Measurements from ENCODE around the gene SPINK6. TPM values are rescaled to one million over a fixed set of nuclear protein-coding genes. Genes with fewer than 3 reads are reported as not detected.

Gene SPINK6
- total and polyA plus RNA-seq, 2 donors, result not detected

DNA sequence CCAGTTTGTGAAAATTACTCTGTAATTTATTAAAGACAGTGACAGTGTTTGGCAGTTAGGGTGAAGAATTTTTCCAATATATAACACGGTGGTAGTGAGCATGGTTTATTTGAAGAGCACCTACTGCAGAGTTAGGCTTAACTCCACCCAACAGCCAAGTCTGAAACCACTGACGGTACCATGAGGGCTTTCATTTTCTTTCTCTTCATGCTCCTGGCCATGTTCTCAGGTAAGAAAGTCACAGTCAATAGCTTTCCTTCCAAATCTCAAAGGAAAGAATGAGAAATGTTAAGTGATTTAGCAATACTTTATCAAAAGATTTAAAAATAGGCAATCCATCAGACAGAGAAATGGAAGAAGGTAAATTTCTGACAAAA lies 35.6 kb downstream of the SPINK6 start, which contains the start of gene MARCOL:
Gene MARCOL (plus strand): TSS at position 108 of the 377 bp plus-strand sequence. CDS start 73 bp downstream, at position 181.
- WGBS, result 24% methylated on average over 2 of the region's 2 CpGs
- no peak for DNase-seq (ENCODE audit: extremely low spot score)
- Histone ChIP-seq H3K36me3 (ENCODE audit: insufficient read depth) (no peaks in the 10 kb centered on the region), H3K4me1 (ENCODE audit: insufficient read depth) (no peaks in the 10 kb centered on the region), H3K27ac (ENCODE audit: low read depth) (no peak within 1 kb of the TSS), H3K4me3 (ENCODE audit: low read depth, low read length) (no peak within 1 kb of the TSS)

DNA sequence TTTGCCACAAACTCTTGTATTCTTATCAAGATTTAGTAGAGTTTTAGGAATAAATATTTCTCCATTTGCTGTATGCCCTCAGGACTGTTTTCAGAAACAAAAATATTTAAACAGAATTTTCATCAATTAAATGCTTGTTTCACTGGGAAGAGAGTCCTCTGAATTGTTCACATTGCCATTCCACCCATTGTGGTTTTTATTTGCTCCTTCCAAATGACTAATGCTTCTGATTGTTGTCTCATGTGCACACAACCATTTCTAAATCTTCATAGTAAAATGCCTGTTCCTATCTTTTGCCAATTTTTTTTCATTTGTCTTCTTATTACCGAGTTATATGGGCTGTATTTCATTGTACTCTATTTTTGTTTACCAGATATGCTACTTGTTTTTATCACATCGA lies 46.1 kb downstream of the SPINK6 start:
- WGBS, result 77% methylated on average over 2 of the region's 2 CpGs
- H3K4me1 ChIP-seq (ENCODE audit: insufficient read depth), result no peaks in the 10 kb centered on the region
- no peak overlapping the region for H3K4me3 ChIP-seq (ENCODE audit: low read depth, low read length)
- DNase-seq (ENCODE audit: extremely low spot score), result no peak
- H3K36me3 ChIP-seq (ENCODE audit: insufficient read depth), result no peaks in the 10 kb centered on the region
- no peak overlapping the region for H3K27ac ChIP-seq (ENCODE audit: low read depth)

GRCh38 chr5:148255456-148255855 lies 52.6 kb downstream of the SPINK6 start:
- Histone ChIP-seq H3K27ac (ENCODE audit: low read depth) (no peak overlapping the region), H3K36me3 (ENCODE audit: insufficient read depth) (no peaks in the 10 kb centered on the region), H3K4me3 (ENCODE audit: low read depth, low read length) (no peak overlapping the region), H3K4me1 (ENCODE audit: insufficient read depth) (no peaks in the 10 kb centered on the region)
- DNase-seq (ENCODE audit: extremely low spot score), result no peak

GRCh38 chr5:148259288-148259687 lies 56.4 kb downstream of the SPINK6 start:
- DNase-seq (ENCODE audit: extremely low spot score), result no peak
- WGBS, result 81% methylated on average over 2 of the region's 2 CpGs

GRCh38 chr5:148261221-148261620 lies 58.4 kb downstream of the SPINK6 start:
- H3K27ac ChIP-seq (ENCODE audit: low read depth), result no peak overlapping the region
- H3K36me3 ChIP-seq (ENCODE audit: insufficient read depth), result no peaks in the 10 kb centered on the region
- DNase-seq (ENCODE audit: extremely low spot score), result no peak
- no peak overlapping the region for H3K4me3 ChIP-seq (ENCODE audit: low read depth, low read length)
- H3K4me1 ChIP-seq (ENCODE audit: insufficient read depth), result no peaks in the 10 kb centered on the region

More at GRCh38 chr5:148259288-148259687, 56.4 kb downstream of the SPINK6 start:
- Histone ChIP-seq H3K36me3 (ENCODE audit: insufficient read depth) (no peaks in the 10 kb centered on the region), H3K4me3 (ENCODE audit: low read depth, low read length) (no peak overlapping the region), H3K4me1 (ENCODE audit: insufficient read depth) (no peaks in the 10 kb centered on the region), H3K27ac (ENCODE audit: low read depth) (no peak overlapping the region)

Small RNAs within 50 kb of the gene (small RNA-seq; reads per million reads assigned to genes)
- gene HMGN1P16, result not detected

Other genes starting within 250 kb of the SPINK6 start
- gene SPINK5, start 139.1 kb upstream of the SPINK6 start, total RNA-seq, result 0.21 TPM
- 0.56 TPM for gene SPINK5, start 139.1 kb upstream of the SPINK6 start, polyA plus RNA-seq
- gene SPINK14, start 34.5 kb upstream of the SPINK6 start, total RNA-seq, result not detected
- not detected for gene SPINK14, start 34.5 kb upstream of the SPINK6 start, polyA plus RNA-seq
- not detected for gene MARCOL, start 35.5 kb downstream of the SPINK6 start, total RNA-seq
- not detected for gene MARCOL, start 35.5 kb downstream of the SPINK6 start, polyA plus RNA-seq
- gene SPINK13, start 65.8 kb downstream of the SPINK6 start, total RNA-seq, result not detected
- gene SPINK13, start 65.8 kb downstream of the SPINK6 start, polyA plus RNA-seq, result not detected
- gene SPINK7, start 109.4 kb downstream of the SPINK6 start, total RNA-seq, result not detected
- not detected for gene SPINK7, start 109.4 kb downstream of the SPINK6 start, polyA plus RNA-seq
- gene SPINK9, start 132.5 kb downstream of the SPINK6 start, total RNA-seq, result not detected
- not detected for gene SPINK9, start 132.5 kb downstream of the SPINK6 start, polyA plus RNA-seq
- 80.1 TPM for gene FBXO38, start 180.9 kb downstream of the SPINK6 start, total RNA-seq
- 16.6 TPM for gene FBXO38, start 180.9 kb downstream of the SPINK6 start, polyA plus RNA-seq

All from urinary bladder (tissue), 4 donors.